Measurements from ENCODE around the gene GLOD4. TPM values are rescaled to one million over a fixed set of nuclear protein-coding genes. Genes with fewer than 3 reads are reported as not detected.

The GLOD4 gene
- polyA plus RNA-seq, 1 donor from 2014 or later = 235 TPM

DNA sequence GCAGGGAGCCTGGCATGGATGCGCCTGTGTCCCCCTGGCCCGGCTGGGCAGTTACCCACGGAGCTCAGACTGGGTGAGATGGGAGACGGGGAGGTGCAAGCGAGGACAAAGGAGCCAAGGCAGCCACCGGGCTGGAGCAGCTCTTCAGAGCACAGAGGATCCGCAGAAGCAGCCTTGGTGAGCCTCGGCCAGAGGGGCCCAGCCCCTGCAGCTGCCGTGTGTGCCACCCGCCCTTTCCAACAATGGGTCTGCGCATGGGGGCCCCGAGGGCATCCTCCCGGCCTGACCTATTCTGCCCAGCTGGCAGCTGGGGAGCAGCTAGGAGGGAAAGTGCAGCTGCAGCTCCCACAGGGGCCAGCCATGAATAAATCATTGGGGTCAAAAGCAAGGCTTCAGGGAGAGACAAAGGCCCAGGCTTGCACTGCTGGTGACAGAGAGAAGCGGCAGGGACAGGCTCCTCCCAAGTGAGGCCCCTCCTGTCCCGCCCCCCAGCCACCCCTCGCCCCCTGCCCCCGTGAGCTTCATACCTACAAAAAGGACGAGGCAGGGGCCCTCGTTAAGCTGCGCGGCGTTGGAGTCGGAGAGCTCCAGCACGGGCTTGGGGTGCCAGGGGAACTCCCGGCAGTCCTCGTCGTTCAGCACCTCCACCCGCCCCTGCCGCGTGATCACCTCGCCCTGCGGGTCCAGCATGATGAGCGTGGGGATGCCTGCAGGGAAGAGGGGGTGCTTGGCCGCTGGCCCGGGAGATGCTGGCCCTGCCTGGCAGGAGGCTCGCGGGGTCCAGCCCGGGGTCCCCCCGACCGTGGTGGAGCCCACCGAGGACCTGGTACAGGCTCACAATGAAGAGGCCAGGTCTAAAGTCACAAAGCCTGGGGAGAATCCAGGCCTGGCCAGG lies 22.7 kb upstream of the GLOD4 start:
- no peaks in the 10 kb centered on the region for H3F3A ChIP-seq (ENCODE audit: insufficient read depth, low read length, poor library complexity, severe bottlenecking)
- no peaks in the 10 kb centered on the region for H4K20me1 ChIP-seq (ENCODE audit: insufficient read depth)
- no peak overlapping the region for H3K4me2 ChIP-seq (ENCODE audit: low read length)
- no peaks in the 10 kb centered on the region for H3K9me2 ChIP-seq (ENCODE audit: insufficient read depth, low read length)
- no peak overlapping the region for H3K4me3 ChIP-seq (ENCODE audit: low read length)
- H3K36me3 ChIP-seq (ENCODE audit: insufficient read depth, low read length) = no peaks in the 10 kb centered on the region
- no peak overlapping the region for H3K27ac ChIP-seq (ENCODE audit: low read length)
- no peak overlapping the region for H3K9ac ChIP-seq (ENCODE audit: low read length)
- TF ChIP-seq EZH2 (IDR thresholded peaks at IDR 0.05; ENCODE audit: borderline replicate concordance, insufficient read depth, low read length, poor library complexity, severe bottlenecking) = no peak
- no peak for TF ChIP-seq TAF1 (IDR thresholded peaks at IDR 0.05; ENCODE audit: low read depth)
- no peak for TF ChIP-seq POLR2AphosphoS5 (IDR thresholded peaks at IDR 0.05)
- TF ChIP-seq SMC3 (conservative IDR thresholded peaks at IDR 0.05; ENCODE audit: poor library complexity) = no peak
- TF ChIP-seq CTCF (IDR thresholded peaks at IDR 0.05; ENCODE audit: poor library complexity, severe bottlenecking) = no peak
- TF ChIP-seq EP300 (conservative IDR thresholded peaks at IDR 0.05; ENCODE audit: poor library complexity, severe bottlenecking) = no peak
- no peak for TF ChIP-seq RAD21 (conservative IDR thresholded peaks at IDR 0.05)
- no peak for TF ChIP-seq REST (IDR thresholded peaks at IDR 0.05; ENCODE audit: borderline replicate concordance)
- no peak for TF ChIP-seq MXI1 (conservative IDR thresholded peaks at IDR 0.05; ENCODE audit: poor library complexity, severe bottlenecking)
- no peaks in the 10 kb centered on the region for H3K9me3 ChIP-seq (ENCODE audit: low read length)
- no peak overlapping the region for H2AFZ ChIP-seq (ENCODE audit: low read depth, low read length)
- no peaks in the 10 kb centered on the region for H3K79me2 ChIP-seq (replicated peaks; ENCODE audit: insufficient read depth, low read length)
- H3K27me3 ChIP-seq (ENCODE audit: insufficient read depth, low read depth, low read length) = no peaks in the 10 kb centered on the region

DNA sequence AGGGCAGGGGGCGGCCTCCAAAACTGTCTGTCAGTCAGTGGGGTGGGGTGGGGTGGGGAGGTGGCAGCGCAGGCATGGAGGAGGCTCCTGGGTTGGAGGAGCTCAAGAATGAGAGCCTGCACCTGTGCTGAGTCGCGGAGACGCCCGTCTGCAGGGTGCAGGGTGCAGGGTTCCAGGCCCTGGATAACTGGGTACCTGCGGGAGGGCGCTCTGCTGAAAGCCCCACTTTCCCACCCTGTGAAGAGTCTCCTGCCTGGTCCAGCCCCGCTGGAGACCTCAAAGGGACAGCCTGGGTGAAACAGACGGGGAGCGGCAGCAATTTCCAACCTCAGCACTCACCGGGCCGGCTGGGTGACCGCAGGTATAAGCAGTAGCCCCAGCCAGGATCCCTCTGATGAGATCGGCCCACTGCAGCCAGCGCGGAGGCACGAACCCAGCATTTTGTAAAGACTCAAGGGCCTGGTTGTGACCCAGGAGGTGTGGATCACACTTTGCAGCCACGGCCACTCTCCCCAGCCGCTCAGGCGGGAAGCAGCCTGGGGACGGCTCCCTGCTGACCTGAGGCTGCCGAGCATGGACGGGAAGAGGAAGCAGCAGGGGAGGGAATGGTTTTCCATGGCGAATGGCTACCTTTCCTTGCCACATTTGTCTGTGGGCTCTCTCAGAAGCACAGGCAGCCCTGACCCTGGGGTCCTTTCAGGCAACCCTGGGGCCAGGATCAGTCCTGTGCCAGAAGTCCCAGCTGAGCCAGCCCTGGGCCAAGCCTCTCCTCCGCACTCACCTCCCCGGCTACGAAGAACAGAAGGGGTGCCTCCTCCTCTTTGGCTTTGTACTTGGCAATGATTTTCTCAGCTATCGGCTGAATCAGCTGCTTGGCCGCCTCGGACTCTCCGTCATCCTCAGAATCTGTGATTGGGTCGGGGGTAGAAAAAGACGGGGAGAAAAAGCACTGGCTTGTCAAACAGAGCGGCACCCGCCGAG lies 21.1 kb upstream of the GLOD4 start:
- Histone ChIP-seq H3K27ac (ENCODE audit: low read length) (no peak overlapping the region), H3K9me2 (ENCODE audit: insufficient read depth, low read length) (no peaks in the 10 kb centered on the region), H3K79me2 (replicated peaks; ENCODE audit: insufficient read depth, low read length) (no peaks in the 10 kb centered on the region), H3F3A (ENCODE audit: insufficient read depth, low read length, poor library complexity, severe bottlenecking) (no peaks in the 10 kb centered on the region), H2AFZ (ENCODE audit: low read depth, low read length) (no peak overlapping the region), H4K20me1 (ENCODE audit: insufficient read depth) (no peaks in the 10 kb centered on the region), H3K4me3 (ENCODE audit: low read length) (no peak overlapping the region), H3K4me2 (ENCODE audit: low read length) (no peak overlapping the region), H3K9me3 (ENCODE audit: low read length) (no peaks in the 10 kb centered on the region), H3K27me3 (ENCODE audit: insufficient read depth, low read depth, low read length) (no peaks in the 10 kb centered on the region), H3K9ac (ENCODE audit: low read length) (no peak overlapping the region), H3K36me3 (ENCODE audit: insufficient read depth, low read length) (no peaks in the 10 kb centered on the region)
- TF ChIP-seq REST (IDR thresholded peaks at IDR 0.05; ENCODE audit: borderline replicate concordance) = no peak
- TF ChIP-seq POLR2AphosphoS5 (IDR thresholded peaks at IDR 0.05) = no peak
- no peak for TF ChIP-seq SMC3 (conservative IDR thresholded peaks at IDR 0.05; ENCODE audit: poor library complexity)
- TF ChIP-seq EP300 (conservative IDR thresholded peaks at IDR 0.05; ENCODE audit: poor library complexity, severe bottlenecking) = no peak
- no peak for TF ChIP-seq CTCF (IDR thresholded peaks at IDR 0.05; ENCODE audit: poor library complexity, severe bottlenecking)
- TF ChIP-seq TAF1 (IDR thresholded peaks at IDR 0.05; ENCODE audit: low read depth) = no peak
- TF ChIP-seq RAD21 (conservative IDR thresholded peaks at IDR 0.05) = no peak
- TF ChIP-seq MXI1 (conservative IDR thresholded peaks at IDR 0.05; ENCODE audit: poor library complexity, severe bottlenecking) = no peak
